ENCODE measurements around the gene LMCD1.

Gene LMCD1

GRCh38 chr3:8456412-8456811 is 45.2 kb upstream of the LMCD1 start:
- Histone ChIP-seq H3K23ac (ENCODE audit: low read depth, low read length, poor library complexity) (no peak overlapping the region), H3K14ac (ENCODE audit: low read length) (no peak overlapping the region), H2AK5ac (ENCODE audit: low read depth, low read length) (no peak overlapping the region), H4K91ac (ENCODE audit: low read depth, low read length, poor library complexity) (no peak overlapping the region), H3K4me2 (ENCODE audit: insufficient read depth, low read length, poor library complexity, severe bottlenecking) (no peak overlapping the region), H3K9me3 (replicated peaks in 1 of 2; ENCODE audit: control insufficient read depth in 2 of 2, insufficient read depth in 1 of 2, low read depth in 1 of 2, low read length in 2 of 2) (no peaks in the 10 kb centered on the region), H2BK15ac (ENCODE audit: low read length) (no peak overlapping the region), H2BK12ac (ENCODE audit: low read length) (no peak overlapping the region), H3K4ac (ENCODE audit: low read length) (no peak overlapping the region), H3K18ac (ENCODE audit: low read length) (no peak overlapping the region), H3K27ac (replicated peaks; ENCODE audit: low read length) (no peak overlapping the region), H2BK5ac (ENCODE audit: low read length) (no peak overlapping the region), H4K8ac (ENCODE audit: low read depth, low read length) (no peak overlapping the region), H3K4me3 (ENCODE audit: low read length in 2 of 2) (no peak overlapping the region), H3K27me3 (ENCODE audit: control insufficient read depth in 3 of 3, insufficient read depth in 3 of 3, low read depth in 1 of 3, low read length in 3 of 3) (no peaks in the 10 kb centered on the region), H3K79me1 (ENCODE audit: low read depth, low read length) (no peaks in the 10 kb centered on the region), H2AFZ (ENCODE audit: low read length) (peak overlapping the region; percentile 67), H3K9ac (ENCODE audit: low read depth, low read length, poor library complexity) (no peak overlapping the region), H3K4me1 (ENCODE audit: control insufficient read depth in 2 of 2, insufficient read depth in 1 of 2, low read depth in 1 of 2, low read length in 2 of 2) (peaks cover 6 to 10% of the 10 kb centered on the region in 2 donors), H2BK120ac (ENCODE audit: low read depth, low read length) (no peak overlapping the region), H3K36me3 (replicated peaks in 1 of 2; ENCODE audit: control insufficient read depth in 2 of 2, insufficient read depth in 2 of 2, low read length in 2 of 2) (no peaks in the 10 kb centered on the region)
- no peak for DNase-seq (ENCODE audit: low spot score)
- no CpG with 5 or more reads among the region's 3 CpGs for WGBS, 2 donors (ENCODE audit: extremely low coverage in 2 of 2, insufficient read length in 2 of 2, insufficient replicate concordance in 1 of 2)

DNA sequence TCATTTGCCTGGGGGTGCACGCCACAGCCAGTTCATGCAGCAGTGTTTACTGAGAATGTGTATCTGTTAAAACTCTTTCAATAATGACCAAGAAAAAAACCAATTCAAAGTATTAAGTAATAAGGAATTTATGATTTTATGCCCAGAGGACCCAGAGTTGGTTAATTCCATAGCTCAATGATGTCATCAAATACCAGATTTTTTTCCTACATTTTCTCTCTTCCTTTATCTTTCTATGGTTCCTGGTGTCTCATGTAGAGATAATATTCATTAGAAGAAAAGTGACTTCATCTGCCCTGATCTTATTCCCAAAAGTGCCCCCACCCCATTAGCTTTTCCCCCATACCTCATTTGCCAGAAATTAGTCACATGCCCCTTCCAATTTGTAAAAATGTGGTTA is 44.6 kb upstream of the LMCD1 start:
- DNase-seq (ENCODE audit: low spot score) = no peak
- no CpG with 5 or more reads among the region's 1 CpG for WGBS, 2 donors (ENCODE audit: extremely low coverage in 2 of 2, insufficient read length in 2 of 2, insufficient replicate concordance in 1 of 2)
- Histone ChIP-seq H3K9ac (ENCODE audit: low read depth, low read length, poor library complexity) (no peak overlapping the region), H3K9me3 (replicated peaks in 1 of 2; ENCODE audit: control insufficient read depth in 2 of 2, insufficient read depth in 1 of 2, low read depth in 1 of 2, low read length in 2 of 2) (no peaks in the 10 kb centered on the region), H3K23ac (ENCODE audit: low read depth, low read length, poor library complexity) (no peak overlapping the region), H3K4me3 (ENCODE audit: low read length in 2 of 2) (no peak overlapping the region), H4K91ac (ENCODE audit: low read depth, low read length, poor library complexity) (no peak overlapping the region), H3K4ac (ENCODE audit: low read length) (no peak overlapping the region), H3K4me1 (ENCODE audit: control insufficient read depth in 2 of 2, insufficient read depth in 1 of 2, low read depth in 1 of 2, low read length in 2 of 2) (peaks cover 6 to 10% of the 10 kb centered on the region in 2 donors), H2BK120ac (ENCODE audit: low read depth, low read length) (no peak overlapping the region), H3K79me1 (ENCODE audit: low read depth, low read length) (no peaks in the 10 kb centered on the region), H2BK12ac (ENCODE audit: low read length) (no peak overlapping the region), H3K18ac (ENCODE audit: low read length) (no peak overlapping the region), H3K36me3 (replicated peaks in 1 of 2; ENCODE audit: control insufficient read depth in 2 of 2, insufficient read depth in 2 of 2, low read length in 2 of 2) (no peaks in the 10 kb centered on the region), H3K27ac (replicated peaks; ENCODE audit: low read length) (no peak overlapping the region), H2AFZ (ENCODE audit: low read length) (peak overlapping the region; percentile 67), H2AK5ac (ENCODE audit: low read depth, low read length) (no peak overlapping the region), H3K14ac (ENCODE audit: low read length) (no peak overlapping the region), H3K4me2 (ENCODE audit: insufficient read depth, low read length, poor library complexity, severe bottlenecking) (no peak overlapping the region), H4K8ac (ENCODE audit: low read depth, low read length) (no peak overlapping the region), H3K27me3 (ENCODE audit: control insufficient read depth in 3 of 3, insufficient read depth in 3 of 3, low read depth in 1 of 3, low read length in 3 of 3) (no peaks in the 10 kb centered on the region), H2BK15ac (ENCODE audit: low read length) (no peak overlapping the region), H2BK5ac (ENCODE audit: low read length) (no peak overlapping the region)

DNA sequence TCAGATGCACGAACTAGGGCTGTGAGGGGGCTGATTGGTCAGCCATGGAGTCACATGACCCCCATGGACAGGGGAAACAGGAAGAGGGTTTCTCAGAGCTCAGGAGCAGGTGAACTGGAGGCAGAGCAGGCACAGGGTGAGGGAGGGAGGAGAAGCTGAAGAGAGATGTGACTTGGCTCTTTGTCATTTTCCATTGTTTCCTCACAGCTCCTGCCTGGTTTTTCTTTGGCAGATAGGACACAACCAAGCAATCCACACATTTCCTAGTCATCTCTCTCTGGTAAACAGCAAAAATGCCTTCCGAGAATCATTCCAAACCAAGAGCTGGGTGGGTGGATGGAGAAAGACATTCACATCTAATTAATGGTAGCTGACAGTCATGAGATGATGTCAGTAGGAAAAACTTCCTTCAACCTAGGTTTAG is 43.4 kb upstream of the LMCD1 start:
- H3K27ac ChIP-seq (replicated peaks; ENCODE audit: low read length) = no peak overlapping the region
- WGBS, 2 donors (ENCODE audit: extremely low coverage in 2 of 2, insufficient read length in 2 of 2, insufficient replicate concordance in 1 of 2) = no CpG with 5 or more reads among the region's 2 CpGs
- H3K18ac ChIP-seq (ENCODE audit: low read length) = peak overlapping the region; percentile 15

GRCh38 chr3:8458711-8459110 is 42.9 kb upstream of the LMCD1 start:
- Histone ChIP-seq H2BK5ac (ENCODE audit: low read length) (no peak overlapping the region), H2AFZ (ENCODE audit: low read length) (no peak overlapping the region), H3K4ac (ENCODE audit: low read length) (no peak overlapping the region), H3K4me2 (ENCODE audit: insufficient read depth, low read length, poor library complexity, severe bottlenecking) (no peak overlapping the region), H3K9ac (ENCODE audit: low read depth, low read length, poor library complexity) (no peak overlapping the region), H4K8ac (ENCODE audit: low read depth, low read length) (no peak overlapping the region), H3K9me3 (replicated peaks in 1 of 2; ENCODE audit: control insufficient read depth in 2 of 2, insufficient read depth in 1 of 2, low read depth in 1 of 2, low read length in 2 of 2) (no peaks in the 10 kb centered on the region), H3K79me1 (ENCODE audit: low read depth, low read length) (no peaks in the 10 kb centered on the region), H3K14ac (ENCODE audit: low read length) (no peak overlapping the region), H3K36me3 (replicated peaks in 1 of 2; ENCODE audit: control insufficient read depth in 2 of 2, insufficient read depth in 2 of 2, low read length in 2 of 2) (no peaks in the 10 kb centered on the region), H2AK5ac (ENCODE audit: low read depth, low read length) (no peak overlapping the region), H4K91ac (ENCODE audit: low read depth, low read length, poor library complexity) (no peak overlapping the region), H2BK15ac (ENCODE audit: low read length) (no peak overlapping the region), H3K27ac (replicated peaks; ENCODE audit: low read length) (no peak overlapping the region), H2BK12ac (ENCODE audit: low read length) (no peak overlapping the region), H3K27me3 (ENCODE audit: control insufficient read depth in 3 of 3, insufficient read depth in 3 of 3, low read depth in 1 of 3, low read length in 3 of 3) (no peaks in the 10 kb centered on the region), H3K4me3 (ENCODE audit: low read length in 2 of 2) (no peak overlapping the region), H3K18ac (ENCODE audit: low read length) (no peak overlapping the region), H3K23ac (ENCODE audit: low read depth, low read length, poor library complexity) (no peak overlapping the region), H3K4me1 (ENCODE audit: control insufficient read depth in 2 of 2, insufficient read depth in 1 of 2, low read depth in 1 of 2, low read length in 2 of 2) (peaks cover 6 to 9% of the 10 kb centered on the region in 2 donors), H2BK120ac (ENCODE audit: low read depth, low read length) (no peak overlapping the region)
- no peak for DNase-seq (ENCODE audit: low spot score)
- WGBS, 2 donors (ENCODE audit: extremely low coverage in 2 of 2, insufficient read length in 2 of 2, insufficient replicate concordance in 1 of 2) = no CpG with 5 or more reads among the region's 6 CpGs

More for the DNA sequence above, 43.4 kb upstream of the LMCD1 start:
- Histone ChIP-seq H3K9ac (ENCODE audit: low read depth, low read length, poor library complexity) (no peak overlapping the region), H3K27me3 (ENCODE audit: control insufficient read depth in 3 of 3, insufficient read depth in 3 of 3, low read depth in 1 of 3, low read length in 3 of 3) (no peaks in the 10 kb centered on the region), H3K4me2 (ENCODE audit: insufficient read depth, low read length, poor library complexity, severe bottlenecking) (no peak overlapping the region), H4K91ac (ENCODE audit: low read depth, low read length, poor library complexity) (no peak overlapping the region), H2BK5ac (ENCODE audit: low read length) (no peak overlapping the region), H3K9me3 (replicated peaks in 1 of 2; ENCODE audit: control insufficient read depth in 2 of 2, insufficient read depth in 1 of 2, low read depth in 1 of 2, low read length in 2 of 2) (no peaks in the 10 kb centered on the region), H3K4ac (ENCODE audit: low read length) (no peak overlapping the region), H3K14ac (ENCODE audit: low read length) (no peak overlapping the region), H3K23ac (ENCODE audit: low read depth, low read length, poor library complexity) (no peak overlapping the region), H3K36me3 (replicated peaks in 1 of 2; ENCODE audit: control insufficient read depth in 2 of 2, insufficient read depth in 2 of 2, low read length in 2 of 2) (no peaks in the 10 kb centered on the region), H2BK120ac (ENCODE audit: low read depth, low read length) (no peak overlapping the region), H2BK15ac (ENCODE audit: low read length) (no peak overlapping the region), H3K4me1 (ENCODE audit: control insufficient read depth in 2 of 2, insufficient read depth in 1 of 2, low read depth in 1 of 2, low read length in 2 of 2) (peaks cover 6 to 9% of the 10 kb centered on the region in 2 donors), H2AK5ac (ENCODE audit: low read depth, low read length) (no peak overlapping the region), H4K8ac (ENCODE audit: low read depth, low read length) (no peak overlapping the region), H3K4me3 (ENCODE audit: low read length in 2 of 2) (no peak overlapping the region), H2AFZ (ENCODE audit: low read length) (no peak overlapping the region), H2BK12ac (ENCODE audit: low read length) (no peak overlapping the region), H3K79me1 (ENCODE audit: low read depth, low read length) (no peaks in the 10 kb centered on the region)
- no peak for DNase-seq (ENCODE audit: low spot score)

Measured in neuronal stem cell (in vitro differentiated cells).